PC-9 (cell line): ENCODE measurements around the gene IP6K3. TPM values are rescaled to one million over a fixed set of nuclear protein-coding genes. Genes with fewer than 3 reads are reported as not detected.

Experiments
- BruUV-seq: library from RNA; stranded (reverse); fragments of 400-500 nt; replicated peaks from 2 replicates; lab custom pipeline; 2021; lab: Mats Ljungman, UMichigan
- CTCF ChIA-PET: fragments of 300-600 bp; sonication (Branson Sonifier 250); formaldehyde crosslinking; loops from one replicate; lab custom pipeline; 2022; ENCODE audit warnings: antibody characterized with exemption; lab: Charles Lee
- POLR2A ChIA-PET: fragments of 300-600 bp; sonication (Branson Sonifier 250); formaldehyde crosslinking; loops from one replicate; lab custom pipeline; 2022; ENCODE audit warnings: antibody characterized with exemption; ENCODE audit not compliant: unreplicated experiment; lab: Charles Lee
- DNase-seq, 2 experiments: peaks; one replicate each; pipeline versions ENCODE4 v3.0.0 to v3.0.0-alpha.2; 2015 to 2022; ENCODE audit warnings: mixed read lengths in 1 of 2
- H2AFZ ChIP-seq: fragments of 200-600 bp; sonication (generic); 2 replicates; pipeline ENCODE4 v1.8.1; 2017; ENCODE audit warnings: antibody characterized with exemption
- H3F3A ChIP-seq: fragments of 200-600 bp; sonication (generic); 2 replicates; pipeline ENCODE4 v1.8.1; 2017; ENCODE audit warnings: antibody characterized with exemption, mild to moderate bottlenecking, low read depth; ENCODE audit not compliant: insufficient read depth
- H3K27ac ChIP-seq: fragments of 200-600 bp; sonication (generic); 2 replicates; pipeline ENCODE4 v1.6.1; 2016; ENCODE audit warnings: mixed run types
- H3K27me3 ChIP-seq: fragments of 200-600 bp; sonication (generic); 2 replicates; pipeline ENCODE4 v1.6.1; 2016; ENCODE audit warnings: low read depth, mixed run types; ENCODE audit not compliant: insufficient read depth
- H3K36me3 ChIP-seq: fragments of 200-600 bp; sonication (generic); 2 replicates; pipeline ENCODE4 v1.6.1; 2016; ENCODE audit warnings: low read depth, mixed run types
- H3K4me1 ChIP-seq: fragments of 200-600 bp; sonication (generic); replicated peaks from 2 replicates; pipeline ENCODE4 v1.6.1; 2016; ENCODE audit warnings: mixed run types; ENCODE audit not compliant: insufficient read depth
- H3K4me2 ChIP-seq: fragments of 200-600 bp; sonication (generic); 2 replicates; pipeline ENCODE4 v1.6.1; 2017; ENCODE audit warnings: mixed run types
- H3K4me3 ChIP-seq: fragments of 200-600 bp; sonication (generic); 2 replicates; pipeline ENCODE4 v1.6.1; 2016; ENCODE audit warnings: mixed run types
- H3K79me2 ChIP-seq: fragments of 200-600 bp; sonication (generic); 2 replicates; pipeline ENCODE4 v1.6.1; 2017; ENCODE audit warnings: low read depth, mixed run types
- H3K9me2 ChIP-seq: fragments of 200-600 bp; sonication (generic); 2 replicates; pipeline ENCODE4 v1.8.1; 2017; ENCODE audit warnings: mild to moderate bottlenecking; ENCODE audit not compliant: insufficient read depth
- H3K9me3 ChIP-seq: fragments of 200-600 bp; sonication (generic); 2 replicates; pipeline ENCODE4 v1.8.1; 2016; ENCODE audit warnings: low read depth; ENCODE audit not compliant: insufficient read depth
- H4K20me1 ChIP-seq: fragments of 200-600 bp; sonication (generic); 2 replicates; pipeline ENCODE4 v1.8.1; 2017; ENCODE audit not compliant: insufficient read depth
- EZH2 ChIP-seq: fragments of 200-600 bp; sonication (generic); IDR thresholded peaks from 2 replicates; pipeline ENCODE4 v1.8.0; 2017; ENCODE audit warnings: antibody characterized with exemption, low read depth
- intact Hi-C: fragments of 100-400 bp; cut with micrococcal nuclease; formaldehyde crosslinking; loops from one replicate; pipeline ENCODE4 v1.10.0; 2022; ENCODE audit not compliant: unreplicated experiment
- total RNA-seq: library from RNA; stranded (reverse); gene quantifications from 2 replicates; pipeline ENCODE4 v1.2.3, GENCODE V29; 2021
- TF ChIP-seq, protein P1 (sequence below): fragments of 200-600 bp; sonication (generic); conservative IDR thresholded peaks from 2 replicates; pipeline ENCODE4 v1.6.1; 2017; ENCODE audit warnings: mixed run types, antibody characterized with exemption, mild to moderate bottlenecking, moderate library complexity

The IP6K3 gene
- total RNA-seq, 1 experiment from 2014 or later = not detected

DNA sequence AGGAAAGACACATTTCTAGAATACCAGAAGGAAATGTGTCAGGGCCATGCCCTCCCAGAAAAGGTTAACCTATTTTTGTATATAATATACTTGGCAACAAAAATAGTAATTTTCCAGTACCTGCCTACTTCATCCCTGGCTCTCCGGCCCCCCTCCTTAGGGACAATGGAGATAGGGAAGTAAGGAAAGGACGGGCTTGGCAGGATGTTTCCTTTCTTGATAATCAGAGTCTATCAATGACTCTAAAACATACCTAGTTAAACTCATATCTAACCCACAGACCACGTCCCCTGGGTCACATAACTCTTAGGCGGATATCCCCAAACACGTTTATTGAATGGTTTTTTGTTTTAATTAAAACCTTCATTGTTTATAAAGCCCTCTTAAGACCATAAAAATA lies 47.0 kb downstream of the IP6K3 start:
- no TSS peak for BruUV-seq

DNA sequence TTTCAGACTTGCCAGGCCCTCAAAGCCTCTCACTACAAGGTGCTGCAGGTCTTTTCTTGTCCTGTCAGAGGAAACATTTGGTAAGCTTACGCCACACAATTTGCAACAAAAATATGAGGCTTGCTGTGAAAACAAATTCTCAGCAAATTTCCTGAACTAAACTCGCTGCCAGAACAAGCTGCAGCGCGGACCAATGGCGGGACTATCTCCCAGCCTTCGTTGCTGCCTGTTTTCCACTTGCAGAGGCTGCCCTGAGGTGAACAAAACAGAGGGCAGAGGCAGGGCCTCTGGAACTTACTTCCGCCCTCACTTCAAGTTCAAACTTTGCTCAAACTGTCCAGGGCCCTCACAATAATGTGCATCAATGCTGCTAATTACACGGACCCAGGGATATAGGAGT lies 47.6 kb downstream of the IP6K3 start:
- Histone ChIP-seq H3K4me1 (0 out of 2 replicates have a peak, but pooled peaks cover 8% of the 10 kb centered on the region), H4K20me1 (peaks cover 22% of the 10 kb centered on the region), H2AFZ (no peak overlapping the region), H3K9me2 (no peaks in the 10 kb centered on the region), H3F3A (peaks cover 69% of the 10 kb centered on the region), H3K27ac (no peak overlapping the region), H3K79me2 (no peaks in the 10 kb centered on the region), H3K4me3 (no peak overlapping the region), H3K27me3 (no peaks in the 10 kb centered on the region), H3K9me3 (no peaks in the 10 kb centered on the region), H3K4me2 (no peak overlapping the region), H3K36me3 (peaks cover 16% of the 10 kb centered on the region)
- no peak for DNase-seq
- POLR2A ChIA-PET = no interaction called here
- TSS peak; percentile 10 for BruUV-seq
- TF ChIP-seq, protein P1, sequence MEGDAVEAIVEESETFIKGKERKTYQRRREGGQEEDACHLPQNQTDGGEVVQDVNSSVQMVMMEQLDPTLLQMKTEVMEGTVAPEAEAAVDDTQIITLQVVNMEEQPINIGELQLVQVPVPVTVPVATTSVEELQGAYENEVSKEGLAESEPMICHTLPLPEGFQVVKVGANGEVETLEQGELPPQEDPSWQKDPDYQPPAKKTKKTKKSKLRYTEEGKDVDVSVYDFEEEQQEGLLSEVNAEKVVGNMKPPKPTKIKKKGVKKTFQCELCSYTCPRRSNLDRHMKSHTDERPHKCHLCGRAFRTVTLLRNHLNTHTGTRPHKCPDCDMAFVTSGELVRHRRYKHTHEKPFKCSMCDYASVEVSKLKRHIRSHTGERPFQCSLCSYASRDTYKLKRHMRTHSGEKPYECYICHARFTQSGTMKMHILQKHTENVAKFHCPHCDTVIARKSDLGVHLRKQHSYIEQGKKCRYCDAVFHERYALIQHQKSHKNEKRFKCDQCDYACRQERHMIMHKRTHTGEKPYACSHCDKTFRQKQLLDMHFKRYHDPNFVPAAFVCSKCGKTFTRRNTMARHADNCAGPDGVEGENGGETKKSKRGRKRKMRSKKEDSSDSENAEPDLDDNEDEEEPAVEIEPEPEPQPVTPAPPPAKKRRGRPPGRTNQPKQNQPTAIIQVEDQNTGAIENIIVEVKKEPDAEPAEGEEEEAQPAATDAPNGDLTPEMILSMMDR = no peak
- no peak for TF ChIP-seq EZH2
- intact Hi-C loops = no loop called here
- CTCF ChIA-PET = no interaction called here

More for the DNA sequence above, 47.0 kb downstream of the IP6K3 start:
- intact Hi-C loops = loop anchor here (1.0 to 10.0 kb wide), 3 partner anchors 110 to 855 kb away; partner anchors contain the start of gene PSMB8
- Histone ChIP-seq H3K9me3 (no peaks in the 10 kb centered on the region), H3K79me2 (no peaks in the 10 kb centered on the region), H3K4me3 (no peak overlapping the region), H3K36me3 (peaks cover 15% of the 10 kb centered on the region), H3K27ac (no peak overlapping the region), H2AFZ (no peak overlapping the region), H3F3A (peaks cover 69% of the 10 kb centered on the region), H3K4me2 (no peak overlapping the region), H3K27me3 (no peaks in the 10 kb centered on the region), H4K20me1 (peaks cover 21% of the 10 kb centered on the region), H3K9me2 (no peaks in the 10 kb centered on the region), H3K4me1 (0 out of 2 replicates have a peak, but pooled peaks cover 2% of the 10 kb centered on the region)
- TF ChIP-seq EZH2 = no peak
- TF ChIP-seq, protein P1 = no peak
- ChIA-PET POLR2A (no interaction called here), CTCF (interaction anchor here (0.6 to 1.4 kb wide), 4 partner anchors 110 to 877 kb away, joined by 3 to 12 read pairs (median 4); no protein-coding TSS in a partner anchor)
- no peak for DNase-seq

DNA sequence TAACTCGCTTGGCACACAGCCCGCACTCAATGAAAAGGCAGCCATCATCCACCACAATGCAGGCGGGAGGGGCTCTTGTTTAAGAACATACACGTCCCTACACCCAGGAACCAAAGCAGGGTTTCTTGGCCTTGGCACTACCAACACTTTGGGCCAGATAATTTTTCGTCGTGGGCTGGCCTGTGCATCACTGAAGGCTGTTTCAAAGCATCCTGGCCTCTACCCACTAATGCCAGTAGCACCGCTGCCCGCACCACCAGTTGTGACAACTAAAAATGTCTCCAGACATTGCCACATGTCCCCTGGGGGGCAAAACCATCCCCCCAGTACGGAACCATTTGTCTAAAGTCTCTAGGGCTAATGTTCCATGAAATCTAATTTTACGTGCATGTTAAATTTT lies 48.2 kb downstream of the IP6K3 start:
- TF ChIP-seq, protein P1 = no peak
- TF ChIP-seq EZH2 = no peak
- peaks cover 19% of the 10 kb centered on the region for H3K36me3 ChIP-seq

More for the DNA sequence above, 48.2 kb downstream of the IP6K3 start:
- Histone ChIP-seq H3K27me3 (no peaks in the 10 kb centered on the region), H3K4me2 (no peak overlapping the region), H3F3A (peaks cover 69% of the 10 kb centered on the region), H3K4me3 (no peak overlapping the region), H3K79me2 (no peaks in the 10 kb centered on the region), H3K4me1 (0 out of 2 replicates have a peak, but pooled peaks cover 14% of the 10 kb centered on the region), H4K20me1 (peaks cover 23% of the 10 kb centered on the region), H3K9me3 (no peaks in the 10 kb centered on the region), H3K27ac (no peak overlapping the region), H3K9me2 (no peaks in the 10 kb centered on the region), H2AFZ (no peak overlapping the region)
- intact Hi-C loops = no loop called here
- no TSS peak for BruUV-seq
- POLR2A ChIA-PET = no interaction called here
- CTCF ChIA-PET = no interaction called here
- no peak for DNase-seq
